CD14-positive monocyte (primary cell): ENCODE results near the gene TBC1D10A. TPM values are rescaled to one million over a fixed set of nuclear protein-coding genes. Genes with fewer than 3 reads are reported as not detected.
A peak's percentile ranks its signal among the peaks of the same experiment; 100 is the strongest.

ENCODE experiments used
- DNase-seq, 3 donors: peaks; one replicate each; pipeline ENCODE4 v3.0.0-alpha.2; 2011 to 2022
- H2AFZ ChIP-seq: 2 replicates; pipeline ENCODE4 v1.6.0; 2012; ENCODE audit warnings: mild to moderate bottlenecking, low read depth, low read length, inconsistent platforms; ENCODE audit not compliant: insufficient read depth, poor library complexity, severe bottlenecking
- H3K27ac ChIP-seq, 2 donors: 1 replicate in 1 of 2; 2 replicates in 1 of 2; pipeline ENCODE4 v1.5.1; 2012 to 2013; ENCODE audit warnings: low read length in 2 of 2, control low read depth in 1 of 2, inconsistent platforms in 1 of 2, low read depth in 1 of 2, mild to moderate bottlenecking in 1 of 2
- H3K27me3 ChIP-seq, 2 donors: one replicate each; pipeline versions ENCODE4 v1.6.0 to v1.6.1; 2011 to 2013; ENCODE audit warnings: low read length in 2 of 2; ENCODE audit not compliant: control insufficient read depth in 2 of 2, insufficient read depth in 2 of 2
- H3K36me3 ChIP-seq, 2 donors: replicated peaks in 1 of 2; 1 replicate in 1 of 2; 2 replicates in 1 of 2; pipeline versions ENCODE4 v1.5.1 to v1.6.1; 2012 to 2013; ENCODE audit warnings: low read length in 2 of 2, control low read depth in 1 of 2, inconsistent platforms in 1 of 2, mild to moderate bottlenecking in 1 of 2; ENCODE audit not compliant: insufficient read depth in 2 of 2, control insufficient read depth in 1 of 2
- H3K4me1 ChIP-seq, 2 donors: 1 replicate in 1 of 2; 2 replicates in 1 of 2; pipeline versions ENCODE4 v1.5.1 to v1.6.1; 2012 to 2013; ENCODE audit warnings: low read length in 2 of 2, control low read depth in 1 of 2, inconsistent platforms in 1 of 2, mild to moderate bottlenecking in 1 of 2, moderate library complexity in 1 of 2; ENCODE audit not compliant: insufficient read depth in 2 of 2, control insufficient read depth in 1 of 2
- H3K4me2 ChIP-seq: replicated peaks from 2 replicates; pipeline ENCODE3; 2012; ENCODE audit warnings: low read length, moderate library complexity, mild to moderate bottlenecking; ENCODE audit not compliant: poor library complexity, severe bottlenecking; ENCODE audit errors: extremely low read depth
- H3K4me3 ChIP-seq, 3 experiments: fragments of 200-600 bp in 1 of 3; sonication (generic) in 1 of 3; replicated peaks in 1 of 3; 1 replicate in 2 of 3; 2 replicates in 1 of 3; pipeline ENCODE4 v1.5.1; 2011 to 2013; ENCODE audit warnings: low read length in 3 of 3, mild to moderate bottlenecking in 3 of 3, control low read depth in 2 of 3, low read depth in 2 of 3, inconsistent platforms in 1 of 3, moderate library complexity in 1 of 3
- H3K79me2 ChIP-seq: 2 replicates; pipeline ENCODE4 v1.6.0; 2012; ENCODE audit warnings: mild to moderate bottlenecking, control low read depth, inconsistent platforms, low read length, moderate library complexity; ENCODE audit not compliant: insufficient read depth
- H3K9ac ChIP-seq: 2 replicates; pipeline ENCODE4 v1.6.0; 2017; ENCODE audit warnings: low read length, mild to moderate bottlenecking; ENCODE audit not compliant: insufficient read depth, poor library complexity, severe bottlenecking
- H3K9me3 ChIP-seq, 2 donors: replicated peaks in 1 of 2; 1 replicate in 1 of 2; 2 replicates in 1 of 2; pipeline versions ENCODE4 v1.5.1 to v1.6.1; 2012 to 2013; ENCODE audit warnings: low read length in 2 of 2, control low read depth in 1 of 2; ENCODE audit not compliant: control insufficient read depth in 1 of 2, insufficient read depth in 1 of 2
- H4K20me1 ChIP-seq: 2 replicates; pipeline ENCODE4 v1.6.0; 2012; ENCODE audit warnings: mild to moderate bottlenecking, low read length, control low read depth, moderate library complexity; ENCODE audit not compliant: insufficient read depth
- H3K27ac Mint-ChIP-seq, 7 donors: one replicate each; pipeline ENCODE4 v1.8.0; 2020; ENCODE audit warnings: mild to moderate bottlenecking in 7 of 7, mixed read lengths in 7 of 7, moderate library complexity in 6 of 7, inconsistent platforms in 2 of 7
- H3K27me3 Mint-ChIP-seq, 3 donors: one replicate each; pipeline ENCODE4 v1.8.0; 2021 to 2022; ENCODE audit warnings: low read depth in 3 of 3, mild to moderate bottlenecking in 3 of 3, mixed read lengths in 3 of 3, moderate library complexity in 3 of 3, inconsistent platforms in 1 of 3
- H3K36me3 Mint-ChIP-seq, 2 donors: one replicate each; pipeline ENCODE4 v1.8.0; 2020; ENCODE audit warnings: mixed read lengths in 2 of 2, inconsistent platforms in 1 of 2, mild to moderate bottlenecking in 1 of 2
- H3K4me1 Mint-ChIP-seq: one replicate; pipeline ENCODE4 v1.8.0; 2020; ENCODE audit warnings: mild to moderate bottlenecking, mixed read lengths
- H3K4me3 Mint-ChIP-seq, 2 donors: one replicate each; pipeline ENCODE4 v1.8.0; 2020; ENCODE audit warnings: mild to moderate bottlenecking in 2 of 2, mixed read lengths in 2 of 2, moderate library complexity in 1 of 2
- H3K9me3 Mint-ChIP-seq, 7 donors: one replicate each; pipeline ENCODE4 v1.8.0; 2020 to 2022; ENCODE audit warnings: mixed read lengths in 7 of 7, mild to moderate bottlenecking in 6 of 7, moderate library complexity in 6 of 7, inconsistent platforms in 2 of 7
- WGBS: methylation state at CpG from one replicate; pipeline ENCODE4 v1.1.5; 2013; ENCODE audit warnings: missing lambda C conversion rate; ENCODE audit not compliant: insufficient coverage; 5-methylcytosine and 5-hydroxymethylcytosine counted together
- intact Hi-C, 2 donors: fragments of 100-400 bp; cut with micrococcal nuclease; formaldehyde crosslinking; loops; one replicate each; pipeline versions ENCODE4 v1.15.0 to v1.15.1; 2023
- polyA plus RNA-seq, 3 donors: library from polyadenylated mRNA; depleted of rRNA in 1 of 3; unstranded in 2 of 3; stranded (reverse) in 1 of 3; fragments of 300-500 nt in 2 of 3; fragments of >200 nt in 1 of 3; fragmentation: Illumina TruSeq in 2 of 3; gene quantifications; 1 replicate in 2 of 3; 2 replicates in 1 of 3; pipeline ENCODE4 v1.2.3, GENCODE V29; 2012 to 2021
- TF ChIP-seq, protein P1 (sequence below): fragments of 200-600 bp; IDR thresholded peaks from one replicate; pipeline ENCODE4 v1.8.0; 2022; ENCODE audit warnings: antibody characterized with exemption, mild to moderate bottlenecking

TBC1D10A gene
- polyA plus RNA-seq, 3 donors, result 13.4 to 38.3 (median 21.8) TPM

DNA sequence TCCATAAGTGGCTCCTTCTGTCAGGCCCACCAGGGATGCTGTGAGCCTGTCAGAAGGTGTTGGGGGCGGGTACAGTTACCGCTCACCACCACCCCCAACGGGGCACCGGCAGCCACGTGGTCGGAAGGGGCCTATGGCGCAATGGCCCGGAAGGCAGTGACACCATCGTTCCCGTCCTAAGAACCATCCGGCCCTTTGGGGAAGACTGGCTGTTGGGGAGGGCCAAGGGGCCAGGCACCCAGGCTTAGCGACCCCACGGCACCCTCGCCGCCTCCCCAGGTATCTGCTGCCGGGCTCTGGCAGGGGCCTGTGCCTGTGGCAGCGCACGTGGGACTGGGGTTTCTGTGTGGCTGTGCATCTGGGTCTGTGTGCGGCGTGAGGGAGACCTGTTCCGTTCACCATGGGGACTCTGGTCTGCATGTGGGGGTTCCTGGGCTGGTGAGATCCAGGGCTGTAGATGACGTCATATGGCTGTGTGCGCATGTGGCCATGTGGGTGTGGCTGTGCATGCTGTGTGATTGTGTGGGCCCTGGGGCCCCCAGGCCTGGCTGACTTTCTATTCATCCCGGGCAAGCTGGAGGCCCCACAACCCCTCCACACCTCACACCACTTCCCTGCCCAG is 60.8 kb downstream of the TBC1D10A start:
- peak overlapping the region; percentile 96 to 99 (median 99) for H3K27ac Mint-ChIP-seq
- Histone ChIP-seq H4K20me1 (no peaks in the 10 kb centered on the region), H3K36me3 (no peaks in the 10 kb centered on the region), H3K9ac (peak overlapping the region; percentile 91), H3K4me3 (peak overlapping the region; percentile 59 to 83 (median 59)), H3K9me3 (no peaks in the 10 kb centered on the region), H3K4me1 (peaks cover 89 to 100% of the 10 kb centered on the region in 2 donors), H2AFZ (no peak overlapping the region), H3K27ac (peak overlapping the region; percentile 94 to 98), H3K27me3 (no peaks in the 10 kb centered on the region), H3K4me2 (peak overlapping the region; percentile 90), H3K79me2 (no peaks in the 10 kb centered on the region)
- peak; percentile 94 to 95 (median 94) for DNase-seq
- WGBS, result 0% methylated on average over 9 of the region's 24 CpGs
- H3K4me3 Mint-ChIP-seq, result peak overlapping the region; percentile 92 to 94
- H3K27me3 Mint-ChIP-seq, result peaks cover 12 to 23% (median 15%) of the 10 kb centered on the region in 3 donors
- peaks cover 24 to 35% of the 10 kb centered on the region in 2 donors for H3K36me3 Mint-ChIP-seq
- intact Hi-C loops, result loop anchor here in 1 of 2 donors (5.0 kb wide), 1 partner anchor 54 kb away; no protein-coding TSS in a partner anchor
- peaks cover 87% of the 10 kb centered on the region for H3K4me1 Mint-ChIP-seq
- TF ChIP-seq, protein P1, sequence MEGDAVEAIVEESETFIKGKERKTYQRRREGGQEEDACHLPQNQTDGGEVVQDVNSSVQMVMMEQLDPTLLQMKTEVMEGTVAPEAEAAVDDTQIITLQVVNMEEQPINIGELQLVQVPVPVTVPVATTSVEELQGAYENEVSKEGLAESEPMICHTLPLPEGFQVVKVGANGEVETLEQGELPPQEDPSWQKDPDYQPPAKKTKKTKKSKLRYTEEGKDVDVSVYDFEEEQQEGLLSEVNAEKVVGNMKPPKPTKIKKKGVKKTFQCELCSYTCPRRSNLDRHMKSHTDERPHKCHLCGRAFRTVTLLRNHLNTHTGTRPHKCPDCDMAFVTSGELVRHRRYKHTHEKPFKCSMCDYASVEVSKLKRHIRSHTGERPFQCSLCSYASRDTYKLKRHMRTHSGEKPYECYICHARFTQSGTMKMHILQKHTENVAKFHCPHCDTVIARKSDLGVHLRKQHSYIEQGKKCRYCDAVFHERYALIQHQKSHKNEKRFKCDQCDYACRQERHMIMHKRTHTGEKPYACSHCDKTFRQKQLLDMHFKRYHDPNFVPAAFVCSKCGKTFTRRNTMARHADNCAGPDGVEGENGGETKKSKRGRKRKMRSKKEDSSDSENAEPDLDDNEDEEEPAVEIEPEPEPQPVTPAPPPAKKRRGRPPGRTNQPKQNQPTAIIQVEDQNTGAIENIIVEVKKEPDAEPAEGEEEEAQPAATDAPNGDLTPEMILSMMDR, result no peak
- H3K9me3 Mint-ChIP-seq, result peaks cover 0 to 4% (median 0%) of the 10 kb centered on the region in 7 donors

GRCh38 chr22:30265131-30265720 is 61.5 kb downstream of the TBC1D10A start:
- H3K36me3 Mint-ChIP-seq, result peaks cover 24 to 33% of the 10 kb centered on the region in 2 donors
- Histone ChIP-seq H4K20me1 (no peaks in the 10 kb centered on the region), H3K36me3 (no peaks in the 10 kb centered on the region), H3K4me2 (peak overlapping the region; percentile 90), H3K27me3 (no peaks in the 10 kb centered on the region), H3K79me2 (no peaks in the 10 kb centered on the region), H2AFZ (no peak overlapping the region), H3K4me3 (peak overlapping the region in 1 of 3 experiments; percentile 83), H3K4me1 (peaks cover 86 to 99% of the 10 kb centered on the region in 2 donors), H3K9me3 (no peaks in the 10 kb centered on the region), H3K27ac (peak overlapping the region; percentile 94 to 98), H3K9ac (peak overlapping the region; percentile 91)
- peaks cover 12 to 20% (median 15%) of the 10 kb centered on the region in 3 donors for H3K27me3 Mint-ChIP-seq
- intact Hi-C loops, result loop anchor here in 1 of 2 donors (5.0 kb wide), 1 partner anchor 53 kb away; no protein-coding TSS in a partner anchor
- peaks cover 87% of the 10 kb centered on the region for H3K4me1 Mint-ChIP-seq
- WGBS, result 70% methylated on average over 7 of the region's 9 CpGs
- TF ChIP-seq, protein P1, result no peak
- H3K27ac Mint-ChIP-seq, result peak overlapping the region; percentile 96 to 99 (median 99)
- no peak for DNase-seq
- peak overlapping the region; percentile 92 to 94 for H3K4me3 Mint-ChIP-seq
- H3K9me3 Mint-ChIP-seq, result peaks cover 0 to 4% (median 0%) of the 10 kb centered on the region in 7 donors
